K562 (cell line): ENCODE measurements around the gene MBD6.
"Not testable (repeated sequence)": the region's sequence is repeated elsewhere in the genome, so short reads cannot be mapped to it uniquely, and the experiment has no call there.

Source experiments
- BRCA1 ChIP-seq, 2 experiments: fragments of 450-650 bp in 1 of 2; sonication (generic) in 1 of 2; formaldehyde crosslinking in 1 of 2; IDR thresholded peaks; 2 replicates each; pipeline versions ENCODE4 v1.5.0 to v1.6.1; 2017 to 2020; ENCODE audit warnings: mild to moderate bottlenecking in 1 of 2, missing genetic modification reagents in 1 of 2
- ELF4 ChIP-seq: fragments of 450-650 bp; formaldehyde crosslinking; IDR thresholded peaks from 2 replicates; pipeline ENCODE4 v1.4.0; 2022; ENCODE audit warnings: missing genetic modification characterization
- TF ChIP-seq, protein P1 (sequence below): sonication (generic); formaldehyde crosslinking; IDR thresholded peaks from 2 replicates; pipeline ENCODE4 v1.8.1; 2023; ENCODE audit warnings: mild to moderate bottlenecking, missing genetic modification reagents

DNA sequence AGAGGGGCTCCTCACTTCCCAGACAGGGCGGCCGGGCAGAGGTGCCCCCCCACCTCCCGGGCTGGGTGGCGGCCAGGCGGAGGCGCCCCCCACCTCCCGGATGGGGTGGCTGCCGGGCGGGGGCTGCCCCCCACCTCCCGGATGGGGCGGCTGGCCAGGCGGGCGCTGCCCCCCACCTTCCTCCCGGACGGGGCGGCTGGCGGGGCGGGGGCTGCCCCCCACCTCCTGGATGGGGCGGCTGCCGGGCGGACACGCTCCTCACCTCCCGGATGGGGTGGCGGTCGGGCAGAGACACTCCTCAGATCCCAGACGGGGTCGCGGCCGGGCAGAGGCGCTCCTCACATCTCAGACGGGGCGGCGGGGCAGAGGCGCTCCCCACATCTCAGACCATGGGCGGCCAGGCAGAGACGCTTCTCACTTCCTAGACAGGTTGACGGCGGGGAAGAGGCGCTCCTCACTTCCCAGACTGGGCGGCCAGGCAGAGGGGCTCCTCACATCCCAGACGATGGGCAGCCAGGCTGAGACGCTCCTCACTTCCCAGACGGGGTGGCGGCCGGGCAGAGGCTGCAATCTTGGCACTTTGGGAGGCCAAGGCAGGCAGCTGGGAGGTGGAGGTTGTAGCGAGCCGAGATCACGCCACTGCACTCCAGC, 27.4 kb upstream of the MBD6 start:
- TF ChIP-seq BRCA1 (IDR thresholded peaks at IDR 0.05); BRCA1 (CRISPR knock-in tag; IDR thresholded peaks at IDR 0.05); ELF4 (CRISPR knock-in tag): not testable (repeated sequence)
- TF ChIP-seq, protein P1, sequence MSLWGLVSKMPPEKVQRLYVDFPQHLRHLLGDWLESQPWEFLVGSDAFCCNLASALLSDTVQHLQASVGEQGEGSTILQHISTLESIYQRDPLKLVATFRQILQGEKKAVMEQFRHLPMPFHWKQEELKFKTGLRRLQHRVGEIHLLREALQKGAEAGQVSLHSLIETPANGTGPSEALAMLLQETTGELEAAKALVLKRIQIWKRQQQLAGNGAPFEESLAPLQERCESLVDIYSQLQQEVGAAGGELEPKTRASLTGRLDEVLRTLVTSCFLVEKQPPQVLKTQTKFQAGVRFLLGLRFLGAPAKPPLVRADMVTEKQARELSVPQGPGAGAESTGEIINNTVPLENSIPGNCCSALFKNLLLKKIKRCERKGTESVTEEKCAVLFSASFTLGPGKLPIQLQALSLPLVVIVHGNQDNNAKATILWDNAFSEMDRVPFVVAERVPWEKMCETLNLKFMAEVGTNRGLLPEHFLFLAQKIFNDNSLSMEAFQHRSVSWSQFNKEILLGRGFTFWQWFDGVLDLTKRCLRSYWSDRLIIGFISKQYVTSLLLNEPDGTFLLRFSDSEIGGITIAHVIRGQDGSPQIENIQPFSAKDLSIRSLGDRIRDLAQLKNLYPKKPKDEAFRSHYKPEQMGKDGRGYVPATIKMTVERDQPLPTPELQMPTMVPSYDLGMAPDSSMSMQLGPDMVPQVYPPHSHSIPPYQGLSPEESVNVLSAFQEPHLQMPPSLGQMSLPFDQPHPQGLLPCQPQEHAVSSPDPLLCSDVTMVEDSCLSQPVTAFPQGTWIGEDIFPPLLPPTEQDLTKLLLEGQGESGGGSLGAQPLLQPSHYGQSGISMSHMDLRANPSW (CRISPR knock-in tag), result not testable (repeated sequence)
